ENCODE data around the gene CLECL1.
"Not testable (repeated sequence)": the region's sequence is repeated elsewhere in the genome, so short reads cannot be mapped to it uniquely, and the experiment has no call there.

CLECL1 gene

GRCh38 chr12:9687228-9687627 is 45.7 kb downstream of the CLECL1 start:
- peak; percentile 37 for DNase-seq

GRCh38 chr12:9685915-9686314 is 47.0 kb downstream of the CLECL1 start:
- DNase-seq = no peak

GRCh38 chr12:9685366-9685765 is 47.5 kb downstream of the CLECL1 start:
- DNase-seq = not testable (repeated sequence)

GRCh38 chr12:9682949-9683348 is 49.9 kb downstream of the CLECL1 start:
- not testable (repeated sequence) for DNase-seq

- not testable (repeated sequence) for DNase-seq
Measured at GRCh38 chr12:9682508-9682907, 50.4 kb downstream of the CLECL1 start.

- DNase-seq = no peak
Measured at GRCh38 chr12:9674226-9674590, 58.7 kb downstream of the CLECL1 start.

- DNase-seq = peak; percentile 95
Measured at GRCh38 chr12:9673404-9674225, 59.3 kb downstream of the CLECL1 start.

Data from kidney glomerular epithelial cell (primary cell).